Adipocyte (in vitro differentiated cells): Measurements from ENCODE around the gene CPNE5.

ENCODE experiments used
- DNase-seq: peaks from one replicate; pipeline ENCODE4 v3.0.0-alpha.2; 2015; ENCODE audit warnings: low read depth
- H3K27me3 ChIP-seq: replicated peaks from 2 replicates; pipeline ENCODE4 v1.7.0; 2013; ENCODE audit warnings: mild to moderate bottlenecking, low read length, moderate library complexity; ENCODE audit not compliant: control insufficient read depth, insufficient read depth
- H3K36me3 ChIP-seq: 2 replicates; pipeline ENCODE4 v1.7.0; 2013; ENCODE audit warnings: low read length, mild to moderate bottlenecking, moderate library complexity; ENCODE audit not compliant: control insufficient read depth, insufficient read depth, severe bottlenecking
- H3K4me1 ChIP-seq: 2 replicates; pipeline ENCODE4 v1.7.0; 2013; ENCODE audit warnings: mild to moderate bottlenecking, low read length, moderate library complexity; ENCODE audit not compliant: control insufficient read depth, insufficient read depth
- H3K4me3 ChIP-seq: 2 replicates; pipeline ENCODE4 v1.7.0; 2013; ENCODE audit warnings: mild to moderate bottlenecking, low read length, moderate library complexity
- H3K9ac ChIP-seq: 2 replicates; pipeline ENCODE4 v1.7.0; 2013; ENCODE audit warnings: mild to moderate bottlenecking, low read length, moderate library complexity
- H3K9me3 ChIP-seq: 2 replicates; pipeline ENCODE4 v1.7.0; 2013; ENCODE audit warnings: mild to moderate bottlenecking, low read length, moderate library complexity; ENCODE audit not compliant: control insufficient read depth

CPNE5 gene

DNA sequence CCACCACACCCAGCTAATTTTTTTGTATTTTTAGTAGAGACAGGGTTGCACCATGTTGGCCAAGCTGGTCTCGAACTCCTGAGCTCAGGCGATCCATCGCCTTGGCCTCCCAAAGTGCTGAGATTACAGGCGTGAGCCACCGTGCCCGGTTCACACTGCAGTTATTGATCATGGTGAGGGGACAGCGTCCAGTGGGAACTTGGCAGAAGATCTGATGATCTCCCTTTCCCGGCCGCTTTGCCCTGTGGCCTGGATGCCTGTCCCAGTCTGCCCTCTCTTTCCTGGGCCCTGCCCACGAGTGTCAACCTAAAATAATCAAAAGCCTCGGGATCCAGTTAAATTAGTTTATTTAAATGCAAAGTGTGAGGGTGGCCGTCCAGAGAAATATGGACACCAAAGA, 42.2 kb downstream of the CPNE5 start:
- no peak for DNase-seq
- no peak overlapping the region for H3K4me3 ChIP-seq
- no peaks in the 10 kb centered on the region for H3K4me1 ChIP-seq
- H3K36me3 ChIP-seq, result no peaks in the 10 kb centered on the region
- no peaks in the 10 kb centered on the region for H3K9me3 ChIP-seq
- H3K27me3 ChIP-seq, result peaks cover 60% of the 10 kb centered on the region
- no peak overlapping the region for H3K9ac ChIP-seq

GRCh38 chr6:36794713-36795065, 44.6 kb downstream of the CPNE5 start:
- Histone ChIP-seq H3K36me3 (no peaks in the 10 kb centered on the region), H3K4me3 (no peak overlapping the region), H3K27me3 (peaks cover 53% of the 10 kb centered on the region), H3K9ac (no peak overlapping the region), H3K9me3 (no peaks in the 10 kb centered on the region), H3K4me1 (no peaks in the 10 kb centered on the region)
- DNase-seq, result no peak

GRCh38 chr6:36793913-36794712, 45.1 kb downstream of the CPNE5 start:
- Histone ChIP-seq H3K9ac (no peak overlapping the region), H3K36me3 (no peaks in the 10 kb centered on the region), H3K9me3 (no peaks in the 10 kb centered on the region), H3K4me3 (no peak overlapping the region), H3K27me3 (peaks cover 53% of the 10 kb centered on the region), H3K4me1 (no peaks in the 10 kb centered on the region)
- no peak for DNase-seq

- H3K27me3 ChIP-seq, result peaks cover 58% of the 10 kb centered on the region
- H3K4me3 ChIP-seq, result no peak overlapping the region
- no peak for DNase-seq
- no peaks in the 10 kb centered on the region for H3K36me3 ChIP-seq
- H3K9ac ChIP-seq, result no peak overlapping the region
- no peaks in the 10 kb centered on the region for H3K4me1 ChIP-seq
- H3K9me3 ChIP-seq, result no peaks in the 10 kb centered on the region
Observed at GRCh38 chr6:36793296-36793912, 45.8 kb downstream of the CPNE5 start.

- no peaks in the 10 kb centered on the region for H3K4me1 ChIP-seq
- H3K4me3 ChIP-seq, result no peak overlapping the region
- H3K36me3 ChIP-seq, result no peaks in the 10 kb centered on the region
- peaks cover 66% of the 10 kb centered on the region for H3K27me3 ChIP-seq
- DNase-seq, result no peak
- no peak overlapping the region for H3K9ac ChIP-seq
- H3K9me3 ChIP-seq, result no peaks in the 10 kb centered on the region
Observed at GRCh38 chr6:36791521-36792135, 47.6 kb downstream of the CPNE5 start.

- H3K36me3 ChIP-seq, result no peaks in the 10 kb centered on the region
- no peak overlapping the region for H3K4me3 ChIP-seq
- no peaks in the 10 kb centered on the region for H3K4me1 ChIP-seq
- peaks cover 61% of the 10 kb centered on the region for H3K27me3 ChIP-seq
- no peak overlapping the region for H3K9ac ChIP-seq
- H3K9me3 ChIP-seq, result no peaks in the 10 kb centered on the region
- DNase-seq, result no peak
Observed at GRCh38 chr6:36791085-36791484, 48.2 kb downstream of the CPNE5 start.

DNA sequence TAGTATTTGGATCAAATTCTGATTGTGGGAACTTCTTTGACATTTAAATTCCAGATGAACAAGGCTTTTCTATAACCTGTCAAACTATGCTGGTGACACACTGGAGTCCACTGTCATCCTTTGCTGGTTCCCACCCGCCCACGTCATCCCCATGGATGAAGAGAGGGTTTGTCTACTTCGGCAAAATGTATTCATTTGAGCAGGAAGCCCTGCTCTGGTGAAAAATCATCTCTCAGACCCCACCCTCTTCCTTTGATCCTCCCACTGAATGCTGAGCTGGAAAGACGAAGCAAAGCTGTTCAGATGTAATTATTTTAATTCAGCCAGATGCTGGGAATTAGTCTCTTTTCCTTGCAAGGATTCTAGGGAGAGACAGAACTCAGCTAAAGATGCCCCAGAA, 50.5 kb downstream of the CPNE5 start:
- Histone ChIP-seq H3K27me3 (peaks cover 46% of the 10 kb centered on the region), H3K9ac (no peak overlapping the region), H3K36me3 (no peaks in the 10 kb centered on the region), H3K4me1 (no peaks in the 10 kb centered on the region), H3K9me3 (no peaks in the 10 kb centered on the region), H3K4me3 (no peak overlapping the region)
- no peak for DNase-seq

DNA sequence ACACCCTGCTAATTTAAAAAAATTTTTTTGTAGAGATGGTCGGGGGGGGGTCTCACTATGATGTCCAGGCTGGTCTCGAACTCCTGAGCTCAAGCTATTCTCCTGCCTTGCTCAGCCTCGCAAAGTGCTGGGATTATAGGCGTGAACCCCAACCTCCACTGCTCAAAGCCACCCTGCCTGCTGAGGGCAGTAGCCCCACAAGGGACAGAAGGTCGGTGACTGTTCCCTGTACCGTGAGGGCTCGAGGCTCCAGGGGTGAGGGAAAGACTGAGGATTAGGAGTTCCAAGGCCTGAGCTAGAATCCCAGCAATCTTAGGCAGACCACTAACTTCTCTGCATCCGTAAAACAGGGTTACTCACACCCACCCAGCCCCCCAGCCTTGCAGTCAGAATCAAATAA, 51.1 kb downstream of the CPNE5 start:
- no peak overlapping the region for H3K9ac ChIP-seq
- DNase-seq, result no peak
- no peaks in the 10 kb centered on the region for H3K4me1 ChIP-seq
- peaks cover 40% of the 10 kb centered on the region for H3K27me3 ChIP-seq
- H3K4me3 ChIP-seq, result no peak overlapping the region
- no peaks in the 10 kb centered on the region for H3K36me3 ChIP-seq
- H3K9me3 ChIP-seq, result no peaks in the 10 kb centered on the region

GRCh38 chr6:36787210-36787609, 52.0 kb downstream of the CPNE5 start:
- no peak for DNase-seq
- H3K4me1 ChIP-seq, result no peaks in the 10 kb centered on the region
- no peak overlapping the region for H3K4me3 ChIP-seq
- H3K9ac ChIP-seq, result no peak overlapping the region
- no peaks in the 10 kb centered on the region for H3K36me3 ChIP-seq
- H3K27me3 ChIP-seq, result peaks cover 36% of the 10 kb centered on the region
- H3K9me3 ChIP-seq, result no peaks in the 10 kb centered on the region

GRCh38 chr6:36786055-36786675, 53.1 kb downstream of the CPNE5 start:
- H3K9ac ChIP-seq, result no peak overlapping the region
- no peaks in the 10 kb centered on the region for H3K4me1 ChIP-seq
- no peak for DNase-seq
- peaks cover 37% of the 10 kb centered on the region for H3K27me3 ChIP-seq
- no peaks in the 10 kb centered on the region for H3K9me3 ChIP-seq
- no peaks in the 10 kb centered on the region for H3K36me3 ChIP-seq
- H3K4me3 ChIP-seq, result no peak overlapping the region

- H3K9me3 ChIP-seq, result no peaks in the 10 kb centered on the region
- H3K4me1 ChIP-seq, result no peaks in the 10 kb centered on the region
- DNase-seq, result no peak
- H3K9ac ChIP-seq, result no peak overlapping the region
- no peak overlapping the region for H3K4me3 ChIP-seq
- peaks cover 48% of the 10 kb centered on the region for H3K27me3 ChIP-seq
- H3K36me3 ChIP-seq, result no peaks in the 10 kb centered on the region
Observed at GRCh38 chr6:36784376-36784636, 54.9 kb downstream of the CPNE5 start.
